GM18867 (cell line): ENCODE data around the gene ACOXL.
A peak's percentile ranks its signal among the peaks of the same experiment; 100 is the strongest.

Experiments
- ATAC-seq: cut with Tn5 transposase; IDR thresholded peaks from one replicate; pipeline ENCODE4 v1.9.1; 2021; ENCODE audit warnings: mild to moderate bottlenecking, moderate library complexity; ENCODE audit not compliant: unreplicated experiment

The ACOXL gene

DNA sequence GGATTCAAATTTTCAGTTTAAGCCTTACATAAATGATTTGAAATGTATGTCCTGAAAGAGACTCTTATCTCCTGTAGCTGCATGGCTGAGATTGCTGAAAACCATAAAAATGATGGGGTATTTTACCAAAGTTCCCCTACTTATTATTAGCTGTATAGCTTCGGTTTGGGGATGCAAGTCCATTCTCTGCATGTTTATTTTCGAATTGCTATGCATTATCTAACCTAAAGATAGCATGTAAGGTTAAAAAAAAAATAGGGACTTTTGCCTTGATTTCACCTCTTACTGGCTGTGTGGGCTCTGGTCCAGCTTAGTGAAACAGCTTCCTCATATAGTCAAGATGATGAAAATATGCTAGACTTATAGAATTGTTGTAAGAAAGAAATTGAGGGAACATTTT is 14.0 kb upstream of the ACOXL start:
- ATAC-seq: no peak

DNA sequence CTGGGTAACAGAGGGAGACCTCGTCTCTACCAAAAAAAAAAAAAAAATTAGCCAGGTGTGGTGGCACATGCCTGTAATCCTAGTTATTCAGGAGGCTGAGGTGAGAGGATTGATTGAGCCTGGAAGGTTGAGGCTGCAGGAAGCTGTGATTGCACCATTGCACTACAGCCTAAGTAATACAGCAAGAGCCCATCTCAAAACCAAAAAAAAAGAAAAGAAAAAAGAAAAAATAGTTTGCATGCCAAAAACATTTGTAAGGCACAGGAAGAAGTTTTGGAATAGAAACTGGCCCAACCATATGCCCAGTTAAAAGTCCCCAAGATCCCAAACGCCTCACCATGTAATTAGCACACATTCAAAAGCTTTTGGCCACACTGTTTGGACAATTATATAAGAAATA is 13.4 kb upstream of the ACOXL start:
- no peak for ATAC-seq

DNA sequence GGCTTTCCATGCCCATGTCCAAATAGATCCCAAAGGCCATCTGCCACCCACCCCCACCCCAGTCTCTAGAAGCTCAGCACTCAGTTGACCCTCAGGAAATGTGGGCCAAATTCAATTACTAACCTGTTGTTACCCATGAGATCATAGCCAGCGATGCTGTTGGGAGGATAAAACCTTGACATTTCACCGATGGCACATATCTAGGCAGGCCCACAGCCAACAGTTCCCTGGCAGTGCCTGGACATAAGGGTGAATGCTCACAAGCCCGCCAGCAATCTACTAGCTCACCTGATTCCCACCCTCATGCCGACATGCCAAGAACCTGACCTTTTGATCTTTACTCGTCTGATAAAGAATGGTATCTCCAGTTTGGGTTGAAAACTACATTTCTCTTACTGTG is 11.8 kb upstream of the ACOXL start:
- no peak for ATAC-seq

DNA sequence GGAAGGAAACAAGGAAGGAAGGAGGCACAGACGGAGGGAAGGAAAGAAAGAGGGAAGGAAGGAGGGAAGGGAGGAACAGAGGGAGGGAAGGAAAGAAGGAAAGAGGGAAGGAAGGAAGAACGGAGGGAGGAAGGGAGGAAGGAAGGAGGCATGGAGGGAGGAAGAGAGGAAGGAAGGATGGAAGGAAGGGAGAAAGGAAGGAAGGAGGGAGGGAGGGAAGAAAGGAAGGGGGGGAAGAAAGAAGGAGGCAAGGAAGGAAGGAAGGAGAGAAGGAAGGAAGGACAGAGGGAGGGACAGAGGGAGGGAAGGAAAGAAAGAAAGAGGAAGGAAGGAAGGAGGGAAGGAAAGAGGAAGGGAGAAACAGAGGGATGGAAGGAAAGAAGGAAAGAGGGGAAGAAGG is 7.6 kb upstream of the ACOXL start:
- no peak for ATAC-seq

DNA sequence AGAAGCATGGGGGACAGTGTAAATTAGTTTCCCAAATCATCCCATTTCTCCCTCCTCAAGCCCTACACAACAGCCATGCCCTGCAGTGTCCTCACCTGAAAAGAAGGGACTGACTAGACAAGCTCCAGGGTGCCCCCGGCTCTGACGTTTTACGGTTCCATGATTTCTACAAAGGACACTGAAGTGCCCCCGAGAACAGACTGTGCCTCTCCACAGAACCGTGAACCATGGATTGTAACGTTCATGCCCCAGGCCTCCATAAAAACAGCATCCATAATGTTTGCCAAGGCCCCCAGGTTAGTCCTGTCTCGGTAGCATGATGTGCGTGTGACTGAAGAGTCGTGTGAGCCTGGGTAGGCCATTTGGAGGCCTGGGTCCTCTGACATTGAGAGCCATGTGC is 7.0 kb upstream of the ACOXL start:
- ATAC-seq: no peak

DNA sequence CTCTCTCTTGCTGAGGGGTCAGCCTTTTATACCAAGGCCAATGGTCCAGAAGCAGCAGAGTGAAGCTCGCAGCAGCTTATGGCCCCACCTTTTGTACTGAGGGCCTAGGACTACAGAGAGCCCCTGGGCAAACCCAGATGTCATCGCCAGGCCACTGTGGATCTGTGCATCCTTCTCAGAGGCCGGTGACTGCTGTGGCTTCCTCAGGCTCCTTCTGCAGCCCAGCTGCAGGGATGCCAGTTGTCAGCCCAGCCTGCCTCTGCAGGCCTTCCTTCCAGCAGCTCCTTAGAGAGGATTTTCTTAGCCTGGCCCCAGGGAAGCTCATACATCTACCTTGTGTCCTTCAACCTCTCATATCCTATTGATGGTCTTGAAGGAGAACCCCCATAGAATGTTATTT is 6.5 kb upstream of the ACOXL start:
- no peak for ATAC-seq

DNA sequence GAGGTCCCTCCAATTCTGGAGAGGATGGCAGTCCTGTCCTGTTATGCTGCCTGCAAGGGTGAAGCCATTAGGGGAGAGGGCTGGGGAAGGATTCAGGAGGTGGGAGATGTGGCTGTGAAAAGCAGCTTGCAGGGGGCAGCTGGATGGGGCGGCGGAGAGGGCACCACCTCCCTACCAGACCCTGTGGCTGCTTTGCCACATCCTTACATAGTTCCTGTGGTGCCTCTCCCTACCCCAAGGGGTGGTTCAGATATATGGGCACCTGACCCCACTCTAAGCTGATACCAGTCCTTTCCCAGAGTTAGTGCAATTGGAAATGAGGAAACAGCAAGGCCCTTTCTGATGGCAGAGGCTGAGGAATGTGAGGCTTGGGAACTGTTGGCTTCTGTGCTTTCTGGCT is 6.1 kb upstream of the ACOXL start:
- no peak for ATAC-seq

DNA sequence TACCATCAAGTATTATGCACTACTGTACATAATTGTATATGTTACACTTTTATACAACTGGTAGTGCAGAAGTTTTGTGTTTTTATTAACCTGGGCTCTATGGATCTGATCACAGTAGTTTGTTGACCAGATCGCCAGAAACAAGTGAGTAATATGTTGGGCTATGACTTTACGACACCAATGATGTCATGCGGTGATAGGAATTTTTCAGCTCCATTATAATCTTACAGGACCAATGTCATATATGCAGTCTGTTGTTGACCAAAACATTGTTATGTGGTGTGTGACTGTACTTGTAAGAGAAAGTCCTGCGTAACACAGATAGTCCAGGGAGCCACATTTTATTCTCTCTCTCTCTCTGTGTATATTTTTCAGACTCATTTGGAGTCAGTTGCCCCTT is 4.5 kb upstream of the ACOXL start:
- no peak for ATAC-seq

DNA sequence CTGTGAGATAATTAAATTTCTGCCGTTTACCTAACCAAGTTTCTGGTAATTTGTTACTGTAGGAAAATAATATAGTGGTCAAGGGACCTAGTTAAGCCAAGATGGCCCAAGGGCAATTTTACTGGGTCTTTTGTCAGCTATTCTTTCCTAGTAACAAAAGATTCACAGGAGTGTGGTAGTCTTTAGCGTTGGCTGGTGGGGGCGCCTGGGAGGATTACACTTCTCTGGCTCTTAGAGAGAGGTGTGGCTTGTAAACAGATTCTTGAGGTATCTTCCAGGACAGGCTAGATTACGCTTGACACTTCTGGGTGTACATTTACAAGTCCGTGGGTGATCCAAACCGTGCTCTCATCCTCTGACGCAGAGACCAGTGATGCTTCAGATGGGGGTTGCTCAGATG is 3.3 kb upstream of the ACOXL start:
- ATAC-seq: no peak

DNA sequence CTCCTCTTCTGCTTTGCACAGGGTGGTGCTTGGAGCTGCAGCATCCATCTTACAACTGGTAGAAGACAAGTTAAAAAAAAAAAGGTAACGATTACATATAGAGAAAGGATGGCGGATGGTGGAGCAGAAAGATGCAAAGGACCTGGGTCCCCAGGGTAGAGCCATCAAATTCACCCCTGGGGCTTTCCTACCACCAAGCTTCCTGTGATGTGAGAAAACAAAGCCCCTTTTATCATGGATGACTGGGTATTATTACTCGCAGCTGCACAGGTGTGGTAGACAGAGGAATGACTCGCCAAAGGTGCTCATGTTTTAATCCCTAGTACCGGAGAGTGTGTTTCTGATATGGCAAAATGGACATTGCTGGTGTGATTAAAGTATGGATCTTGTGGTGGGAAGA is 1.3 kb upstream of the ACOXL start:
- no peak for ATAC-seq

DNA sequence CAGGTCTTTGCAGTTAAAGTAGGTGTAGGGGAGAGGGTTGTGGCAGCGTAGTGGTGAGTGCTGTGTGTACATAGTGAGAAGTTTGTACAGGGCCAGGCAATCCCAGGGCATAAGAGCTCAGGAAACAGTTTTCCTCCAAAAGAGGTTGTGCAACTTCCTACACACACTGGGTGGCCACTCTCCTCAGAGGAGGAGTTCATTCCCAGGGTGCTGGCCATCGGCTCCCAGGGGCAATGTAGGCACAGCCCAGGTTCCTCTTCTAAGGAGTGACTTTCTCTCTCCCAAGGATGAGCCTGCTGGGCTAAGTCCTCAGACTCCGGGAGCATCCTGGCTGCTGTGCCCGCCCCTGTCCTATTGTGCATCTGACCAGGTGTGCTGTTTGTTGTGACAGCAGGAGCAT is 3.0 kb downstream of the ACOXL start:
- no peak for ATAC-seq

DNA sequence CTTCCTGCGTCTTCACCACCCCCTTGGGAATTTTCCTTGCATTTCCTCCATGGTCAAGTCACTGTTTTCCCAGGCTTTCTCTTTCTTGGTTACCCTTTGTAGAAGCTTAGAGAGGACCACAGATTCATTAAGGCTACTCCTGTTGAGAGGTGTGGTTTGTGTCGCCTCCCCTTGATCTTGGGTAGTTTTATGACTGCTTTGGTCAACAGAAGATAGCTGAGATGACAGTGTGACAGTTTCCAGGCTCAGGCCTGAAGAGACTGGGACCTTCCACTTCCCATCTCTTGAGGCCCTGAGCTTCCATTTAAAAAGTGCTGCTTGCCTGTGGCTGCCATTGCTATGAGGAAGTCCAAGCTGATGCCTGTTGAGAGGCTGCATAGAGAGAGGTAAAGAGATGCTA is 5.4 kb downstream of the ACOXL start:
- ATAC-seq: no peak

DNA sequence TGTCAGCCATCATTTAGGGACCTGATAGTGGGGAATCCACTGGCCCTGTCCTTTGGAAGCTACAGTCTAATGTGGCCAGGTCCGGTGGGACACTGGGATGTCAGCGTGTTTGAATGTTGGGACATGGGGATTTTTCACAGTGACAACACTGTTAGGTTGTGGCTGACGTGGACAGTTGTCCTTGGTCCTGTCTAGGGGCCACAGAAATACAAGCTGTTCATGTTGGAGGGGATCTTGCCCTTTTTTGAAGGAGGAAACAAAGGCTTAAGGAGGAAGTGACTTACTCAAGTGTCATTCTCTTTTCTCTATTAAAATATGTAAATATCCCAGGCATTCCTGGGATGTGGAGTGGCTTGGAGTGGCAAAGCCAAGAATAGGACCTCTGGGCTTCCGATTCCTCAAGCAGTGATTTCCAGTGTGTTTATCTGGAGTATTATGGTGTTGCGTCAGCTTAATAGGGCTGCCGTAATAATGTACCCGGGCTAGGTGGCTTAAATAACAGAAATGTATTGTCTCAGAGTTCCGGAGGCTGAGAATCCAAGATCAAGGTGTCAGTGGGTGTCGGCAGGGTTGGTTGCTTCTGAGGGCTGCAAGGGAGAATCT is 8.5 kb downstream of the ACOXL start:
- ATAC-seq: no peak

DNA sequence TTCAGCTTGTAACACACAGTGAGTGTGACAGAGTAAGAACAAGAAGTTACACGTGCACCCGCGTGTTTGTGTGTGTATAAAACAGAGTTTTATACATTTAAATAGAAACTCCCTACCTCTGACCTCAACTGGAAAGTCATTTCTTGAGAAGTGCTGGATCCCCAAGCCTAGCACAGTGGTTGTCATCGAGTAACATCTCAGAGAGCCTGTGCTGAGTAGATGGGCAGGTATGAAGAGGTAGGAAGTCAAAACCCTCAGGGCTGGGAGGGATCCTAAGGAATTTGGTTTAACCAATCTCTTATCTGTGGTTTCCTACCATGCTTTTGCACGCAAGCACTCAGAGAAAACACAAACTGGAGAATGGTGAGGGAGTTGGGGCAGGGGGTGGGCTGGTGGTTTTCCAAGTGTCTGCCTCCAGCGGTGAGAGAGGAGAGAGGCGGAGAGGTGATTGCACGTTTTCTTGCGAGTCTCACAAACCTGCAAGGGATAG is 9.2 kb downstream of the ACOXL start:
- no peak for ATAC-seq

DNA sequence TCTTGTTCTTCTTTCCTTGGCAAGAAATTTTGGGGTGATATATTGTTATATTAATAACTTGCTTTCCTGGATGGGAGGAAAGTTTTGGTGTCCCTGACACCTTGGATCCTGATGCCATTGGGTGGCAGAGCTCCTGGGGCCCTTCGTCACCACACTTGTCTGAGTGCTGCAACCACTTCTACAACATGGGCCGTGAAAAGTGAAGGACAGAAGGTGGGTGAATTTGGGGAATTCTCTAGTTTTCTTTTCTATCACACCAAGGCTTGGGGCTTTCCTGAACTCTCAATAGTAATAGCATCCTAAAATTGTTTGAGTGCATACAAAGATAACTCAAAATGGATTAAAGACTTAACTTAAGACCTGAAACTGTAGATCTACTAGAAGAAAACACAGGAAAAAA is 10.0 kb downstream of the ACOXL start:
- no peak for ATAC-seq

DNA sequence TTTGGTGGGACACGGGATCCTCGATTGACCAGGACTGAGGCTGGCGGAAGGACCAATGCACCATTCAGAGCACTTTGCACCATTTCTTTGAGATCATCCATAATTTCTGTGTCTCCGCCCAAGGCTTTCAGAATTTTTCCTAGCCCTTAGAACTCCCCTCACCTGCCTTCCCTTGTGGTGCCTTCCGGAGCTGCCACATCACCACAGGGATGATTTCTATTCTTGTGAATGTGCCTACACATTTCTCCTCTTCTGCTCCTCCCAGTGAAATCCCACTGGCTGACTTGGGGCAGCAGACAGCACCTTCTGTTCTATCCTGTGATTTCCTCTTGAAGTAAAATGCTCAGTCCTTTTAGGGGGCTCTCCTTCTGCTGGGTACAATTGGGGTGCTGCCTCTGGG is 11.2 kb downstream of the ACOXL start:
- no peak for ATAC-seq

DNA sequence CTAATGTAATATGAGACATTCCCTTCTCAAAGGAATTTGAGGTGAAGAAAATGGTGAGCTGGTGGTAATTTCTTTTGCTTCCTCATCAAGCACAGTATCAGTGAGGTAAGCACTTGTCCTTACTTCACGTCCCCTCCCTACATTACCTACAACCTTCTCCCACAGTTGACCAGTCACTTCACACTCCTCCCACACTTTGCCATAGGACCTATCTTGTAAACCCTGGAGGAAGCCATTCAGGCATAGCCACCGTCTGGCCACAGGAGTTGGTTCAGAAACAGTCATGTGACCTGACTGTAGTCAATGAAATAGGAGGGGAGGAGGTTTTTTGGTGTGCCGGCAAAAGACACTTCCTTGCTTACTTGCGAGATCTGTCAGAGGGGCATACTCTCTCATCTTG is 12.1 kb downstream of the ACOXL start:
- ATAC-seq: no peak

DNA sequence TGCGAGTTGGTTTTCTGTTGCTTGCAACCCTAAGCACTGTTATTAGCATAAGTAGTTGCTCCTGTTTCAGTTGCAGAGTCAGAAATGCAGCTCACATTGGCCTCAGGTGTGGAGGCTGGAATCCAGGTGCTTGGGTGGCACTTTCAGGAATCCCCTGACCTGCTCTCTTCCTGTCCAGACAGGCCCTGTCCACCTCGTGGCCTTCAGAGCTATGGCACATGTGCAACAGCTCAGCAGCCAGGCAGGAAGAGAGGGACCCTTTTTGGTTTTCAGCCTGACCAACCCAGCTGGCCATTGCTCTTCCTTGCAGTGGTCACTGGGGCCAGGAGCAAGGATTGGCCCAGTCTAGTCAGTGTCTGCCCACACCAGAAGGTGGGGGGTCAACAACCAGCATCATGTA is 12.7 kb downstream of the ACOXL start:
- no peak for ATAC-seq

DNA sequence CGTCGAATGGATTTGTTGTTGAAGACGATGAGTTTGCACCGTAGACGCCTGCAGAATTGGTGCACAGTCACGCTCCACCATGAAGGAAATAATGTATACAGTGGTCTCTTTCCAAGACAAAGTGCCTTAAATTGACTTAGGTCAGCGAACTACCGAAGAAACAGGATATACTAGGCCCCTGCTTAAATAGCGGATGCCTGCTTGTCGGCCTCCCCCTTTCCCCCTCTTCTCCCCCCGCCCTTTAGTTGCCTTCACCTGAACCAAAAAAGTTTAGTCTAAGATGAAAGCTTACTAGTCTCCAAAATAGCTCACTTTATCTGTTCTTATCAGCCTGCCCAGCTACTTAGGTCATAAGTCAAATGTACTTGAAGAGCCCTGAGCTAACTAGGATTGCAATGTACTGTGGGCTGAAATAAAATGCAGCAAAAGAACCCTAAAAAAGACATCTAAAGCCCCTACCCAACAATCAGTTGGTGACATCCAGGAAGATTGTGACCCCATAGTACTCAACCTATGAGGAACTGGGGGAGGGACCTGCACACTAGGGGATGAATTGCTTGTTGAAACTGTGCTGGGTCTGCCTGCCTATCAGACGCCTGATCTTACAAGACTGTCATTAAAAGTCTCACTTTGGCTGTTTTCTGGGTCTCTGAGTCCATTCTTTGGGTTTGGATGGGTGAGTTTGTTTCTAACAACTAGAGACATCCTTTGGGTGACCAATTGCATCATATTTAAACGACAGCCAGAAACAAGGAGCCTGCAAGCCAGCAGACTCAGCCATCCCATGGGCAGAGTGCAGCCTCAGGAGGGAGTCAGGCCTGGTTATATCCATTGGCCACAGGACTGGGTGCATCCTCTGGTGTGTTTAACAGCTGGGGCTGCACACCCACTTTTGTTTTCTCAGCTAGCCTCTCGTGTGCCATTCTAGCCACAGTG is 14.5 kb downstream of the ACOXL start:
- no peak for ATAC-seq

DNA sequence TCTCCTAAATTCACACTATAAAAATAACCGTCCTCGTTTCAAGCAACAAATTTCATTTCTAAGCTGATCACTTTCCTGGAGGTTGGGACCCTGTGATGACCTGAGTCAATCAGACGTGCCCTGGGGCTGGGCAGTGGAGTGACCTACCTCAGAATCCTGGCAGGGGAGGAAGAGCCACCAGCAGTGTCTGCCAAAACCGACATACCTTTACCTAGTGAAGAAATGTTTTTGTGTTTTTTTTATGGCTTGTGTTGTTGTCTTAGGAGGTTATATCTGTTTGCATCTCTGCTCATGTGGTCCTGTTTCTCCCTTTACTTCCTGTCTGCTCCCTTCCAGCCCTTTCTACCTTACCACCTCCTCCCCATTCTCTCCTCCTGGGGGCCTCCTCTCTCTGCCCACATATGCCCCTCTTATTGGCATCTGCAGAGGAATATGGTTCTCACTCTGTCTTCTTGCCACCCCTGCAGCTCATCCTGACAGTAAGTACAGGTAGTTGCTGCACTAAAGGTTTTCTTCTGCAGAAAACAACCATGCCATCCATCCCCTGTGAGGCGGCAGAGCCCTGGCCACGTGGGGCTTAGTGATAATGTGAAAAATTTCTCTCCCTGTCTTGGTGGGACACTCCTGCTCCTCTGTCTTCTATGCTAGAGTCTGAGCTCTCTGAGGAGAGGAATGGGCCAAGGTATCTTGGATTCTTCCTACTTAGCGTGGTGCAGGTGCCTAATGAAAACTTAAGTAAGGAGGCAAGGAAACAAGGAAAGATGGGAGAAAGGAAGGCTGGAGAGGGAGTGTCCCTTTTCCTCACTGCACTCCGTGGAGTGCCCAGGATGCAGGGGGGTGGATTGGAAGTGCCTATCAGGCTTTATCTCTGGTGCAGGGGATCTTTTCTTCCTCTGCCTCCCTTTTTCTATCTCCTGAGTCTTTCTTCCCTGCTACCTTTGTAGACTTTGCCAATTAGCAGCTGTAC is 15.4 kb downstream of the ACOXL start:
- no peak for ATAC-seq

DNA sequence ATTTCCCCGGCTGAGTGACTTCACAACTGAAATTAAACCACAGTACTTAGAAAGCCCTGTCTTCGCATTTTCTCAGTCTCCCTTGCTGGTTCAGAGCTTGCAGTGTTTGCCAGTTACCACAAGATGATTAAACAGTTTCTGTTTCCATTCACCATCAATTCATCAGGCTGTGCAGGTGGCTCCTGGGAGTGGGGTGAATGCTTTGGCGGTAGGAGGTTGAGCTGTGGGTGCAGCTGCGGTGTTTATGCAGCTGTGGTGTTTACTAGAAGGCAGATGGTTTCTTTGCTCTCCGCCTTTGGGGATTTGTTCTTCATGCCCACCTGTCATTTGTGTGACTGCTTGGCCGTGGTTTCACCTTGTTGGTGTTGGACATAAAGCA is 16.1 kb downstream of the ACOXL start:
- peak; percentile 94 for ATAC-seq
